Uterus (tissue), 4 donors: ENCODE measurements around the gene BRD2. TPM values are rescaled to one million over a fixed set of nuclear protein-coding genes. Genes with fewer than 3 reads are reported as not detected.

Source experiments
- DNase-seq, 2 donors: peaks; one replicate each; pipeline ENCODE4 v3.0.0-alpha.2; 2019 to 2020
- H3K27ac ChIP-seq, 2 donors: fragments of 200-600 bp; sonication (generic); 1 replicate in 1 of 2; 2 replicates in 1 of 2; pipeline ENCODE4 v1.5.1; 2016 to 2018
- H3K27me3 ChIP-seq, 2 donors: fragments of 200-600 bp; sonication (generic); one replicate each; pipeline ENCODE4 v1.5.1; 2018 to 2019; ENCODE audit warnings: control low read depth in 1 of 2
- H3K36me3 ChIP-seq, 2 donors: fragments of 200-600 bp; sonication (generic); one replicate each; pipeline ENCODE4 v1.5.1; 2019; ENCODE audit warnings: control low read depth in 1 of 2
- H3K4me1 ChIP-seq, 2 donors: fragments of 200-600 bp; sonication (generic); one replicate each; pipeline ENCODE4 v1.5.1; 2018 to 2019; ENCODE audit warnings: control low read depth in 1 of 2
- H3K4me3 ChIP-seq, 2 donors: fragments of 200-600 bp; sonication (generic); 1 replicate in 1 of 2; 2 replicates in 1 of 2; pipeline ENCODE4 v1.5.1; 2018 to 2019; ENCODE audit warnings: mild to moderate bottlenecking in 1 of 2
- H3K9me3 ChIP-seq, 2 donors: fragments of 200-600 bp; sonication (generic); one replicate each; pipeline ENCODE4 v1.5.1; 2019; ENCODE audit warnings: control low read depth in 1 of 2
- CTCF ChIP-seq, 4 experiments: fragments of 200-600 bp in 2 of 4; fragments of 450-650 bp in 2 of 4; sonication (generic) in 2 of 4; IDR thresholded peaks; one replicate each; pipeline ENCODE4 v1.5.1; 2016 to 2019; ENCODE audit warnings: antibody characterized with exemption in 4 of 4, mild to moderate bottlenecking in 2 of 4, moderate library complexity in 1 of 4
- POLR2A ChIP-seq, 2 donors: fragments of 450-650 bp; IDR thresholded peaks; one replicate each; pipeline ENCODE4 v1.6.1; 2016; ENCODE audit warnings: antibody characterized with exemption in 2 of 2, mild to moderate bottlenecking in 1 of 2, moderate library complexity in 1 of 2
- intact Hi-C: fragments of 100-400 bp; cut with DNase I; formaldehyde crosslinking; loops from one replicate; pipeline ENCODE4 v1.15.1; 2023; ENCODE audit warnings: low total_unique reads
- total RNA-seq, 4 donors: library from RNA; depleted of rRNA in 3 of 4; stranded (reverse); fragments of >200 nt in 3 of 4; gene quantifications; one replicate each; pipeline versions ENCODE4 v1.1.0 to v1.2.4, GENCODE V29; 2014 to 2023
- donor health status: DM: yes; HTN: yes; CAD: no.

BRD2 gene
- total RNA-seq, 4 donors from 2014 or later: 42.5 to 202 (median 120) TPM

DNA sequence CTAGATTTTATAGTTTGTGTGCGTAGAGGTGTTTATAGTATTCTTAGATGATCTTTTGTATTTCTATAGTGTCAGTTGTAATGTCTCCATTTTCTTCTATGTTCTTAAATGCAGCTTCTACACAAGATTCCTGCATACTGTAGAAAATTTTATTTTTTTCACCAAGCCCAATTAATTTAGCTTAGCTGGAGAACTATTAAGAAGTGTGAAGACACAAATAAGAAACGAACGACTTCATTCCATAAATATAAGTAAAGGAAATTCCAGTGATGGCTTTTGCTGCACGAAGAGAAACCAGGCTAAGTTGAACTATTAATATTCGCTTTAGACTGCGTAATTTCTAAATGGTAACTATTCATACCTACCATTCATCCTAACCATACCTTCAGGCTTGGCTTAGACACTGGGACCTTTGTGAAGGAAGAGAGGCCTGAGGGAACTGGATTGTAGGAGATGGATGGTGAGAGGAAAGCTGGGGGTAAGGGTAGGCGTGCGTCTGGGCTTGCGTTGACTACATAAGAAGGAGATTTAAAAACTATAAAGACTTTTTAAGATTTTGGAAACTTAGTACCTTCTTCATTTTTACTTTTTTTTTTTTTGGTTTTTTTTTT lies 25.1 kb downstream of the BRD2 start:
- DNase-seq: no peak
- H3K27me3 ChIP-seq: no peaks in the 10 kb centered on the region
- no peak for TF ChIP-seq POLR2A (IDR thresholded peaks at IDR 0.05)
- no peak for TF ChIP-seq CTCF (IDR thresholded peaks at IDR 0.05)
- no peak overlapping the region for H3K27ac ChIP-seq
- no peaks in the 10 kb centered on the region for H3K4me1 ChIP-seq
- intact Hi-C loops: no loop called here
- no peaks in the 10 kb centered on the region for H3K36me3 ChIP-seq
- no peak overlapping the region for H3K4me3 ChIP-seq
- H3K9me3 ChIP-seq: no peaks in the 10 kb centered on the region

DNA sequence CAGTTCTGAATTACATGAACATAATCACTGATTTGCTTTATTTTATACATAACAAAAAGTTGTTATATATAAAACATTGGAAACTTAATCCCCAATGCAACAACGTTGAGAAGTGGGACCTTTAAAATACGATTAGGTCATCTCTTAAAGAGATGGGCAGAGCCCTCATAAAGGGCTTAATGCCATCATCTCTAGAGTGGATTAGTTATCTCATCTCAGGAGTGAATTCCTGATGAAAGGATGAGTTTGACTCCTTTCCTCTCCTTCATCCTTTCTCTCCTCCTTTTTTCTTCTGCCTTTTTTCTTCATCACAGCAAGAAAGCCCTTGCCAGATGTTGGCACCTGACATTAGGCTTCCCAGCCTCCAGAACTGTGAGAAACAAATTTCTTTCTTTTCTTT lies 27.1 kb downstream of the BRD2 start:
- no peak for DNase-seq
- Histone ChIP-seq H3K9me3 (no peaks in the 10 kb centered on the region), H3K27me3 (no peaks in the 10 kb centered on the region), H3K4me1 (no peaks in the 10 kb centered on the region), H3K4me3 (no peak overlapping the region), H3K27ac (no peak overlapping the region), H3K36me3 (no peaks in the 10 kb centered on the region)
- intact Hi-C loops: no loop called here
- TF ChIP-seq POLR2A (IDR thresholded peaks at IDR 0.05) (no peak), CTCF (IDR thresholded peaks at IDR 0.05) (no peak)

GRCh38 chr6:33000055-33000454 lies 31.7 kb downstream of the BRD2 start:
- no peaks in the 10 kb centered on the region for H3K9me3 ChIP-seq
- no peaks in the 10 kb centered on the region for H3K36me3 ChIP-seq
- DNase-seq: no peak
- H3K4me1 ChIP-seq: no peaks in the 10 kb centered on the region
- TF ChIP-seq CTCF (IDR thresholded peaks at IDR 0.05) (no peak), POLR2A (IDR thresholded peaks at IDR 0.05) (no peak)
- intact Hi-C loops: no loop called here
- no peak overlapping the region for H3K27ac ChIP-seq
- no peaks in the 10 kb centered on the region for H3K27me3 ChIP-seq
- H3K4me3 ChIP-seq: no peak overlapping the region

GRCh38 chr6:33001685-33002084 lies 33.3 kb downstream of the BRD2 start:
- no peaks in the 10 kb centered on the region for H3K4me1 ChIP-seq
- intact Hi-C loops: no loop called here
- DNase-seq: no peak
- no peak overlapping the region for H3K4me3 ChIP-seq
- no peaks in the 10 kb centered on the region for H3K27me3 ChIP-seq
- no peaks in the 10 kb centered on the region for H3K9me3 ChIP-seq
- no peak overlapping the region for H3K27ac ChIP-seq
- TF ChIP-seq CTCF (IDR thresholded peaks at IDR 0.05) (no peak), POLR2A (IDR thresholded peaks at IDR 0.05) (no peak)
- H3K36me3 ChIP-seq: no peaks in the 10 kb centered on the region

GRCh38 chr6:33004940-33005339 lies 36.5 kb downstream of the BRD2 start:
- TF ChIP-seq CTCF (IDR thresholded peaks at IDR 0.05) (no peak), POLR2A (IDR thresholded peaks at IDR 0.05) (no peak)
- intact Hi-C loops: no loop called here
- H3K27me3 ChIP-seq: no peaks in the 10 kb centered on the region

More at GRCh38 chr6:33004940-33005339, 36.5 kb downstream of the BRD2 start:
- H3K36me3 ChIP-seq: no peaks in the 10 kb centered on the region
- no peak overlapping the region for H3K4me3 ChIP-seq
- no peak overlapping the region for H3K27ac ChIP-seq
- no peaks in the 10 kb centered on the region for H3K4me1 ChIP-seq
- no peak for DNase-seq
- no peaks in the 10 kb centered on the region for H3K9me3 ChIP-seq
